A204.1 (cell line): ENCODE data around the gene ZNF689.
A peak's percentile ranks its signal among the peaks of the same experiment; 100 is the strongest.
"Not testable (repeated sequence)": the region's sequence is repeated elsewhere in the genome, so short reads cannot be mapped to it uniquely, and the experiment has no call there.

Experiments used
- FAIRE-seq: peaks from 2 replicates; lab custom pipeline; 2012; peaks lifted over from hg19 to GRCh38; lab: Jason Lieb, UNC

ZNF689 gene

DNA sequence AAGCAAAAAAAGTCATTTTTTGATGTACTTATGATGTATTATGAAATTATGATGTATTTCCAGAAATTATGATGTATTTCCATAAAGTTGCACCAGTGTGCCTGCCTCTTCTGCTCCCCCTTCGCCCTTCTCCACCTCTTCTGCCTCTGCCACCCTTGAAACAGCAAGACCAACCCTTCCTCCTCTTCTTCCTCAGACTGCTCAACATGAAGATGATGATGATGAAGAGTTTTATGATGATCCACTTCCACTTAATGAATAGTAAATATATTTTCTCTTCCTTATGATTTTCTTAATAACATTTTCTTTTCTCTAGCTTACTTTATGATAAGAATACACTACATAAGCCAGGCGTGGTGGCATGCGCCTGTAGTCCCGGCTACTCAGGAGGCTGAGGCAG is 17.3 kb downstream of the ZNF689 start:
- FAIRE-seq: no peak

DNA sequence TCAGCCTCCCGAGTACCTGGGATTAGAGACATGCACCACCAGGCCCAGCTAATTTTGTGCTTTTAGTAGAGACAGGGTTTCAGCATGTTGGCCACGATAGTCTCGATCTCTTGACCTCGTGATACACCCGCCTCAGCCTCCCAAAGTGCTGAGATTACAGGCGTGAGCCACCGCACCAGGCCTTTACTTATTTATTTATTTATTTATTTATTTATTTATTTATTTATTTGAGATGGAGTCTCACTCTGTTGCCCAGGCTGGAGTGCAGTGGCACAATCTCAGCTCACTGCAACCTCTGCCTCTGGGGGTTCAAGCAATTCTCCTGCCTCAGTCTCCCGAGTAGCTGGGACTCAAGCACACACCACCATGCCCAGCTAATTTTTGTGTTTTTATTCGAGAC is 19.3 kb downstream of the ZNF689 start:
- FAIRE-seq: not testable (repeated sequence)

DNA sequence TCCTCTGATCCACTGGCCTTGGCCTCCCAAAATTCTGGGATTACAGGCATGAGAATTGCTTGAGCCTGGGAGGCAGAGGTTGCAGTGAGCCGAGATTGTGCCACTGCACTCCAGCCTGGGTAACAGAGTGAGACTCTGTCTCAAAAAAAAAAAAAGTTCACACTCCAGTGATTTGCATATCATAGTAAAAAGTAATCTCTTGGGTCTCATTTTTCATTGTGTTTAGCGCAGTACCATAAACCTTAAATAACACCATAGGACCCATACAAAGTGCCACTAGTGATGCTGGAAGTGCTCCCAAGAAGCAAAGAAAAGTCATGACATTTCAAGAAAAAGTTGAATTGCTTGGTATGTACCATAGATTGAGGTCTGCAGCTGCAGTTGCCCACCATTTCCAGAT is 20.6 kb downstream of the ZNF689 start:
- not testable (repeated sequence) for FAIRE-seq

DNA sequence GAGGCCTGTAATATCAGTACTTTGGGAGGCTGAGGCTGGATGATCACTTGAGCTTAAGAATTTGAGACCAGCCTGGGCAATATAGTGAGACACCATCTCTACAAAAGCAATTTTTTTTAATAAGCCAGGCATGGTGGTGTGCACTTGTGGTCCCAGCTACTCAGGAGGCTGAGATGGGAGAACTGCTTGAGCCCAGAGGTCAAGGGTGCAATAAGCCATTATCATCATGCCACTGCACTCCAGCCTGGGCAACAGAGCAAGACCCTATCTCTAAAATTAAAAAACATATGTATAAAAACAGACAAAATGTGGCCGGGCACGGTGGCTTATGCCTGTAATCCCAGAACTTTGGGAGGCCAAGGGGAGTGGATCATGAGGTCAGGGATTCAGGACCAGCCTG is 21.5 kb downstream of the ZNF689 start:
- FAIRE-seq: no peak

DNA sequence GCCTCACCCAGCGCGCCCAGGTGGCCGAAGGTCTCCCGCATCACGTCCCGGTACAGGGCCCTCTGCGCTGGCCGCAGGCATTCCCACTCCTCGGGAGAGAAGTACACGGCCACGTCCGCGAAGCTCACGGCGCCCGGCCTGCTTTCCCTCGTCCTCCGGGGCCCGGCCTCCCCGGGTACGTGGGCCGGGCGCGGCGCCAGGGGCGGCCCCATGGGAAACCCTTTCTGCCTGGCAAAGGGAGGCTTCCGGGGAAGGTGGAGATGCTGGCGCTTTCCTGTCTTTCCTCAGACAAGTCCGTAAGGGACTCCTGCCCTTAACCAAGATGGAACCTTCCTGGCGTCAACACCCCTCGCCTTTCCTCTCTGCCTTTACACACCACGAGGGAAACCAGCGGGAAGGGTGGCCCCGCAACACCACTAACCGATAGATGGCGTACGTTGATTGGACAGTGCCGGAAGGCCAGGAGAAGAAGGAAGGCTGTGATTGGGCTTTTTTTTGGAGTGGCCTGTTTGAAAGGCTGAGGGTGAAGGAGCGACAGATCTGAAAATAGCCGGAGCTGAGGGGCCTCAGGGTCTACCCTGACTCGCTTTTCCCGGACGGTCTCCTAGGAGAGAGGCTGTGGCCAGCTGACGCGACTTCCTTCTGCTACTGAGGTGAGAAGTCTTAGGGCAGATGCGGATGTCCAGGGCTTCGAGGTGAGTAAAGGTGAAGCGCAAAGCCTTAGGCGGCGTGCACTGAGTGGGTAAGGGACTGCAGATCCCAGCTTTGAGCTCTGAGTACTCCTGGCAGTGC is 24.6 kb downstream of the ZNF689 start, which contains the start of gene ZNF785:
Gene ZNF785, minus strand, starts transcription at position 298 of the 792 bp plus-strand sequence. Its CDS starts 86 bp downstream, at position 212.
- no peak for FAIRE-seq

DNA sequence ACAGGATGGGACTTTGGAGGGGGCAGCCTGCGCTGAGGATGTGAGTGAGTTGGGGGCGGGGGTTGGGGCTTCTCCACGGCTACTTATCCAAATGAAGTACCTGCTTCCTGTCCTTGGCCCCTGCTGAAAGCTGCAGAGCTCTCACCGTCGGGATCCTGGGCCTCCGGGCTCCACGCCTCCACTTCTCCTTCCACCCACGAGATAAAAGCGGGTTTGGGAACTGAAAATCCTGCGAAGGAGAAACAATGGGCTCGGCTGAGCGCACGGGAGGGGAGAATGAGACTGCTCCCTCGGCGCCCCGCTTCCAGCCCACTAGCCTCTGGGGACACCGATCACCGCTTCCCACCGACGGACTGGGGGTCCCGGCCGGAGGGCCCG is 25.2 kb downstream of the ZNF689 start:
- no peak for FAIRE-seq

DNA sequence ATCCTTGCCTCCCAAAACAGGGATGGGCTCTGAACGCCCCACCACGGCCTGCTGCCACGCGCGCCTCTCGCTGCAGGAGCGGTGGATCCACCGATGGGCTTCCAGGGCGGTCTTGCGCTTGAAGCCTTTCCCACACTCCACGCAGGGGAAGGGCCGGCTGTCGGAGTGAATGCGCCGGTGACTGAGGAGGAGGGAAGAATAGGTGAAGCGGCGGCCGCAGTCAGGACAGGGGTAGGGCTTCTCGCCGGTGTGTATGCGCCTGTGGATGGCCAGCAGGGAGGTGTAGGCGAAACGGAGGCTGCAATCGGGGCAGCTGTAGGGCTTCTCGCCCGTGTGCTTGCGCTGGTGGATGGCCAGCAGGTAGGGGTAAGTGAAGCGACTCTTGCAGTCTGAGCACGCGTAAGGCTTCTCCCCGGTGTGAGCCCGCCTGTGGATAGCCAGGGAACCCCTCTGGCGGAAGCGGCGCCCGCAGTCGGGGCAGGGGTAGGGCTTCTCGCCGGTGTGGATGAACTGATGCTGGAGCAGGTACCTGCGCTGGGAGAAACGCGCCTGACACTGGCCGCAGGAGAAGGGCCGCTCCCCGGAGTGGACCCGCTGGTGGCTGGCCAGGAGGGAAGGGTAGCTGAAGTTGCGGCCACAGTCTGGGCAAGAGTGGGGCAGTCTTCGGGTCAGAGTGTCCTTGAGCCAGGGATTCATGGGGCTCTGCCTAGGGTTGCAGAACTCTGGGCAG is 27.4 kb downstream of the ZNF689 start:
- no peak for FAIRE-seq

DNA sequence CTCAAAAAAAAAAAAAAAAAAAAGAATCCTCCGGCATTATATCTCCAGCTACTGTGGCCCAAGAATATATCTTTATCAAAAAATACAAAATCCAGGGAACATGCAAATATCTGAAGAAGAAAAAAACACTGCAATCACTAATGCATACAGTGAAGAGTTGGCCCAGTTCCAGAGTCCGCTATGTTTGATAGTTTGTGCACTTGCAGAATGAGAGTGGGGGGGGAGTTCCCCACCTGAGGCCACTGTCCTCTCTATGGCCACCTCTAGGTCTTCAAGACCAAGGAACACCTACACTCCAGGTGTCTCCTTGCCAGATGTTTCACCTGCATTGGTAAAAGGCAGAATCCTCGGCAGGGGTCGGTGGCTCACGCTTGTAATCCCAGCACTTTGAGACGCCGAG is 28.7 kb downstream of the ZNF689 start:
- FAIRE-seq: no peak

DNA sequence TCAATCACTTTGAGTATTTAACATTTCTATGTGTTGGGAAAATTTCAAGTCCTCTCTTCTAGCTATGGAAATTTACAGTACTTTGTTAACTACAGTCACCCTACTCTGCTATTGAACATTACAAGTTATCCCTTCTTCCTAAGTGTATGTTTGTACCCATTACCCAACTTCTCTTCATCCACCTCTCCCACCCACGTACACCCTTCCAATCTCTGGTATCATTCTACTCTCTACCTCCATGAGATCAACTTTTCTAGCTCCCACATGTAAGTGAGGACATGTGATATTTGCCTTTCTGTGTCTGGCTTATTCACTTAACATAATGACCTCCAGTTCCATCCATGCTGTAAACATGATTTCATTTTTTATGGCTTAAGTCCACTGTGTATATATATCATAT is 35.5 kb downstream of the ZNF689 start:
- FAIRE-seq: no peak

DNA sequence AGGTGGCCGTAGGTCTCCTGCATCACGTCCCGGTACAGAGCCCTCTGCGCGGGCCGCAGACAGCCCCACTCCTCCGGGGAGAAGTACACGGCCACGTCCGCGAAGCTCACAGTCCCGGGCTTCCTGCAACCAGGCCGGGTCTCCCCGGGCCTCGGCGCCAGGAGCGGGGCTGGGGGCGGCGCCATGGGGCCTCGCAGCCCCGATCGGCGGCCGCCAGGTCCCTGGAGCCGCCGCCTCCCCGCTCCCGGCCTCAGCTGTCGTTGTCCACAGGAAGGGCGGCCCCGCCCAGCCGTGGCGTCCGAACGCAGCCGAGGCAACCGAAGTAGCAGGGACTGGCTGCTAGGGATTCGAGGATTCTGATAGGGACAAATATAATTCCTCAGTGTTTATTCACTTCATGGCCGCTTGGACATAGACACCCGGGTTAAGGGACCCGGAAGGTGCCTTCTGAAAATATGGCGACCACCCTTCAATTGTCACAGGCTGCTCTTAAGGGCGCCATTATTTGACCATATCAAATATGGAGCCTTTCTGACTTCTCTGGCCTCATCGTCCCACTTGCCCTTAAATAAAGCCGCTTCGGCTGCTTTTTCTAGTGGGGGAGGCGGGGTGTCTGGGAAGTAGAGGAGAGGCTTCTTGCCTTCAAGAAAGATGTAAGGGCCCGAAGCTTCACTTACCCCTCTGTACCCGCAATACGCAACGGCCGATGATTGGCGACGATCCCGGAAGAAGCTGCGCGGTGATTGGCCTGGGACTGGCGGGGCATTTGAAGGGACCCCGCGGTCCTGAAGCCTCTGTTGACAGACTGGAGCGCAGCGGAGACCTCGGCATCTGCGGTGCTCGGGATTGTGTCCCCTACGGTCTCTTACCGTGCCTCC is 38.5 kb downstream of the ZNF689 start, which contains the start of gene ZNF688:
Gene ZNF688, minus strand, starts transcription at position 270 of the 878 bp plus-strand sequence. Its CDS starts 85 bp downstream, at position 185.
- FAIRE-seq: peak; percentile 95

DNA sequence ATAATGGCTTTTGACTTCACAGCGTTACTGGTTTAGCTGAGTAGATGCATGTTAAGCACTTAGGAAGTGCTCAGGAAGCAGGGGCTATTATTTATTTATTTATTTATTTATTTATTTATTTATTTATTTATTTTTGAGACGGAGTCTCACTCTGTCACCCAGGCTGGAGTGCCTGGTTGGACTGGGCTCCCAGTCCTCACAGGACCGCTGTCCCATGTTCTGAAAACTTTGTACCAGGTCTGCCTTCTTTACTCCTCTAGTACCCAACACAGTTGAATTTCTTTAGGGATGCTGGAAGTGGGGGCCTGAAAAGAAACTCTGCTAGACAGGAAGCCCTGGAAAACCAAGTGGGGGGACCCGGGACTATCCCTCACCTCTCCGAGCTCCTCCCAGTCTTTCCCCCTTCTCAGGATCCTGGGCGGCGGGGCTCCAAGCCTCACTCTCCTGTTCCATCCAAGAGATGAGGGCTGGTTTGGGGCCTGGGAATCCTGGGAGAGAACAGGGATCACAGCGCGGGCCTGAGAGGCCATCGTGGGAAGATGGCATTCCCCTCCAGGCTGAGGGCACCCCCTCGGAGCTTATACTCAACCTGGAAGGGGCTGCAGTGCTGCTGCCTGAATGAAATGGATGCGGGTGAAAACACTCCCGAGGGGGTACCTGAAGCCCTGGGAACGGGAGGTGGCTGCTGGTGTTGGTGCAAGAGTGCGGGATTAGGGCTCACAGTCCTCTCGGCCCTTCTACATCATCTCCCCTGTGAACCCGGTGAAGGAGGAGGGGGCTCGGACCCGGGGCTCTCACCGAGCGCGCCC is 39.3 kb downstream of the ZNF689 start:
- FAIRE-seq: no peak

DNA sequence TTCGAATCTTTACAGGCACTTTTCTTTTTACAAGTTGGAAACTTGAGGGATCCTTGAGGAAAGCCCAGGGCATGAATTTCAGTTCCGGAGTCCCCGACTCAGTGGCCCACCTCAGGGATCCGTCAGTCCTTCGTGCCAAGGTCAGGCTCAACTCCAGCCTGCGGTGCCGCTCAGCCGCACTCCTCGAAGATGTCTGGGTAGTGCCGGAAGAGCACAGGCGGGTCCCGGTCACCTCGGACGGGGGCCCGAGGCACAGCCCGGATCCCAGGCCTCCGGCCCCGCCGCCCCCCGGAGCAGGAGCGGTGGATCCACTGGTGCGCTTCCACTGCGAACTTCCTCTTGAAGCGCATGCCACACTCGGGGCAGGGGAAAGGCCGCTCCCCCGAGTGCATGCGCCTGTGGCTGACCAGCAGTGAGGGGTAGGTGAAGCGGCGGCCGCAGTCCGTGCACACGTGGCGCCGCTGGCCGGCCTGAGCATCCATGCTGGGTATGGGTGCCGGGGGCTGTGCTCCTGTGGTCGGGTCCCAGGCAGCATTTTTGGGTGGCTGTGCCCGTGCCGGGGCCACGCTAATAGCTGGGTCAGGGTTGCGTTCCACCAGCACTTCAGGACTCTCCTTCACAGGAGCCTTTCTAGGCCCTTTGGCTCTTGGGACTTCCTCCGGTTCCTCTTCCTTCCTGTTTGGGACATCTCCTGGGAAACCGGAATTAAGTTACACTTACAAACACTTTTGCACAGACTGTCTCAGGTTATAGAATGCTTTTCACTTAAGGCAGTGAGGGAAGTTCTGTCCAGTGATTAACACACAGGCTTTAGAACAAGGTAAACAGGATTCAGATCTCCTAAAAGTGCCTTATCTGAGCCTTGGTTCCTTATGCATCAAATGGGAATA is 40.2 kb downstream of the ZNF689 start:
- FAIRE-seq: no peak

DNA sequence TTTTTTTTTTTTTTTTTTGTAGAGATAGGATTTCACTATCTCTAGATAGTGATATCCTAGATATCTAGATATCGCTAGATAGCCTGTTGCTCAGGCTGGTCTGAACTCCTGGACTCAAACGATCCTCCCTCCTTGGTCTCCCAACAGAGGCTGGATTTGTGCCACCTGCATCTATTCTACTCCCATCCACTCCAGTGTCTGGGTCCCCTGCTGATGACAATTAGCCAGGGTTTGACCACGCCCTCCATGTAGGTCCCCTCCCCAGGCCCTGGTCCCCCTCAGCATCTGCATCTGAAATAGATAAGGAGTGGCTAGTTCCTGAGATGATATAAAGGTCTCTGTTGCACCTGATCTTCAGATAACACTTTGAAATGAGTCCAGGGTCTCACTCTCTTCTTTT is 40.9 kb downstream of the ZNF689 start:
- no peak for FAIRE-seq

DNA sequence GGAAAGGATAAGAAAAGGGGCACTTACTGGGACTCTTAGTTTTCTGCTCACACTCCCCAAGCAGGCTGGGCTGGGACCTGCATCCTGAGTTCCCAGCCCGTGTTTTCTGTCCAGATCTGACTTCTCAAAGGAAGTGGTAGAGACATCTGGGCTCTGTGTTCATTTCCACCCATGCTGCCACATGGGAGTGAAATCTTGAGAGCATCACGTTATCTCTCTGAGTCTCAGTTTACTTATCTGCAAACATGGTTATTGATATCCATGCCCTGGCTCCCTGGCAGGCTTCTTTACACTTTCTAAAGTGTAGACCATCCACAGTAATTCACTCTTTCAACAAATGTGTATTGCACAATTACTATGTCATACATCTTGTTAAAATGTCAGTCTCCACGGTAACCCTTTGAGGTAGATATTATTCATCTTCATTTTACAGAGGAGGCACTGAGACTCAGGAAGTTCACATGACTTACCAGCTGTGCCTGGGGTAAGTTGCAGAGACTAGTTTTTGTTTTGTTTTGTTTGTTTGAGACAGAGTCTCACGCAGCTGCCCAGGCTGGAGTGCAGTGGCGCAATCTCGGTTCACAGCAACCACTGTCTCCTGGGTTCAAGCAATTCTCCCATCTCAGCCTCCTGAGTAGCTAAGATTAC is 42.1 kb downstream of the ZNF689 start:
- no peak for FAIRE-seq

DNA sequence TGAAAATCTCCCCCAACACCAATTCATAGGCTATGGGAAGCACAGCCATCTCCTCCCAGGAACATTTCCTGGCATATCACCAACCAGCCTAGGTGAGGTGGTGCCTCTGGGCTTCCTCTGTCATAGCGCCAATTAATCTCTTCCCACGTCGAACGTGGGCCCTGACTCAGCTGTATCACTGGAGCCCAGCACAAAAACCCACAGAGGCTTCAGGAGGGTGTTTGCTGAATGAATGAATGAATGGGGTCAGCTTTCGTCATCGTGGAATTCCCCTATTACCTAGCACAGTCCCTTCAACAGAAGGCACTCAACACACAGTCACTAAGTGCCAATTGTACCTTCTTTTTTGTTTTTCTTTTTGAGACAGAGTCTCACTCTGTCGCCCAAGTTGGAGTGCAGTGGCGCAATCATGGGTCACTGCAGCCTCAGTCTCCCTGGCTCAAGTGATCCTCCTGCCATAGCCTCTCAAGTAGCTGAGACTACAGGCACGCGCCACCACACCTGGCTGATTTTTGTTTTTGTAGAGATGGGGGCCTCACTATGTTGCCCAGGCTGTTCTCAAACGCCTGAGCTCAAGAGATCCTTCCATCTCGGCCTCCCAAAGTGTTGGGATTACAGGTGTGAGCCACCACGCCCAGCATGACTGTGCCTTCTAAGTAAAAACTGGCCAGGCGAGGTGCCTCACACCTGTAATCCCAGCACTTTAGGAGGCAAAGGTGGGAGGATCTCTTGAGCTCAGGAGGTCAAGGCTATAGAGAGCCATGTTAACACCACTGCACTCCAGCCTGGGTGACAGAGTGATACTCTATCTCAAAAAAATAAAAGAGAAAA is 42.8 kb downstream of the ZNF689 start:
- no peak for FAIRE-seq

DNA sequence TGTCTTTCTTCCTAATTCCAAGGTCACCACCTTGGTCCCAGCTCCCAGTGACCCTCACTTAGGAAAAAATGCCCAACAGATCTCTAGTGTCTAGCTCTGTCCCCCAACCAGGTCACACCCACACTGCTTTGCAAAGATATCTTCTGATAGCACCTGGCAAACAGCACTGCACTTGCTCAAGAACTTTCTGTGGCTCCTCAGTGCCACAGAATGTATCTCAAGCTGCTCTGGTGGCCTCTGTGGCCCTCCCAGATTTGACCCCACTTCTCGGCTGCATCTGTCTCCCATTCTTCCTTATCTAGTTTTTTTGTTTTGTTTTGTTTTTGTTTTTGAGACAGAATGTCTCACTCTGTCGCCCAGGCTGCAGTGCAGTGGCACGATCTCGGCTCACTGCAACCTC is 43.7 kb downstream of the ZNF689 start:
- no peak for FAIRE-seq

DNA sequence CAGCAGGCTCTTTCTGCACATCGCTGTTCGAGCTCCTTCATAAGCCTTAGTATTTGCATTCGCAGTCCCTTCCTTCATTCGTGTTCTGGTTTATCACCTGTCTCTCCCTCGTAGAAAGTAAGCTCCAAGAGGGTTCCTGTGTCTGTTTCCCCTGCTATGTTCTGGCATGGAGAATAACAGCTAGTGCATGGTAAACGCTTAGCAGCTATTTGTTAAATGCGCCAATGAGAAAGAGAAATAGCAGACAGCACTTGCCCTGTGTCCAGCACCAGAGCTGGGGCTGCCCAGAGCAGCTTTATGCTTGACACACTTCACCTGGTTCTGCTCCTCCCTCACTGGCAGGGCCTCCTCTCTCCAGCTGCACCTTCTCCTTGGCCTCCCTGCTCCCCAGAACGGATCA is 44.2 kb downstream of the ZNF689 start:
- FAIRE-seq: no peak

DNA sequence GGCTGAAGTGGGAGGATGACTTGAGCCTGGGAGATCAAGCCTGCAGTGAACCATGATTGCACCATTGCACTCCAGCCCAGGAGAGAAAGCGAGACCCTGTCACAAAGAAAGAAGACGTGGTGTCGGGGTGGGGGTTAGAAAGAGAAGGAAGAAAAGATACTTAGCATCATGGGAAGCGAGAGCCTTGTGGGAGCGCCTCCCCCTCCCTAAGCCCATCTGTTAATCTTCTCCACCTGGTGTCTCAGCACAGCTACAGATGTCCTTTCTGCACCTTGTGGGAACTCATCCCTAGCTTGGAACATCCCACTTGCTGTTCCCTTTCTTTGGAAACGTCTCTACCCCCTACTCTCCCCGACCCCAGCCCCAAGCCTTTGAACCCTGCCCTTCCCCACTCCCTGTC is 44.7 kb downstream of the ZNF689 start:
- FAIRE-seq: no peak

DNA sequence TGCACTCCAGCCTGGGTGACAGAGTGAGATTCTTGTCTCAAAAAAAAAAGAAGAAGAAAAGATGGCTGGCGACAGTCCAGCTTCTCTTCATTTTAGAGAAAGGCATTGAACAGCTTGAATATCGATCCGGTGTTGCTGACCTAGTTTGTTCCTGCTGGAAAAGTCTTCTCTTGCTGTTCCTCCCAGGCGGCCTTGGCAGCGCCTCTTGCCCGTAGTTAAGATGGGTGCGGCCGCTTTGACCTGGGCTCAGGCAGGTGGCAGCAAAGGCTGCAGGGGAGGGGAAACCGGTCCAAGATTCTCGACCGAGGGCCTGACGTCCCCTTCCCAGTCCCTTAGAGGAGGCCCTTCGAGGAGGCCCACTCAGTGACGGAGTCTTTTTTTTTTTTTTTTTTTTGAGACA is 48.2 kb downstream of the ZNF689 start:
- FAIRE-seq: no peak
